A549 (cell line): Measurements from ENCODE around the gene FUS.

Experiments
- CEBPB ChIP-seq, 2 experiments: fragments of >200 bp in 1 of 2; sonication (Bioruptor Twin) in 1 of 2; formaldehyde crosslinking in 1 of 2; IDR thresholded peaks; 2 replicates each; pipeline ENCODE4 v1.6.1; 2012 to 2016
- CTCF ChIP-seq: fragments of >200 bp; sonication (Bioruptor Twin); formaldehyde crosslinking; IDR thresholded peaks from 3 replicates; pipeline ENCODE4 v1.5.1; 2016
- EP300 ChIP-seq, 2 experiments: fragments of >200 bp; sonication (Bioruptor Twin); formaldehyde crosslinking; IDR thresholded peaks; 2 replicates in 1 of 2; 3 replicates in 1 of 2; pipeline ENCODE4 v1.6.1; 2016 to 2017
- MAX ChIP-seq: IDR thresholded peaks from 2 replicates; pipeline ENCODE4 v1.6.1; 2012
- POLR2A ChIP-seq: IDR thresholded peaks from 2 replicates; pipeline ENCODE4 v1.6.1; 2012; ENCODE audit warnings: mild to moderate bottlenecking, low read length
- RAD21 ChIP-seq, 2 experiments: fragments of >200 bp in 1 of 2; sonication (Bioruptor Twin) in 1 of 2; formaldehyde crosslinking in 1 of 2; IDR thresholded peaks in 1 of 2; conservative IDR thresholded peaks in 1 of 2; 2 replicates in 1 of 2; 3 replicates in 1 of 2; pipeline ENCODE4 v1.6.1; 2012 to 2018; ENCODE audit warnings: inconsistent platforms in 1 of 2
- SMC3 ChIP-seq: fragments of >200 bp; sonication (Bioruptor Twin); formaldehyde crosslinking; IDR thresholded peaks from 3 replicates; pipeline ENCODE4 v1.6.1; 2018; ENCODE audit warnings: inconsistent platforms

GRCh38 chr16:31131416-31131815 lies 48.5 kb upstream of the FUS start:
- TF ChIP-seq MAX (no peak), SMC3 (no peak), RAD21 (conservative IDR thresholded peaks at IDR 0.05 in 1 of 2, IDR thresholded peaks at IDR 0.05 in 1 of 2) (no peak), POLR2A (no peak), EP300 (IDR thresholded peaks at IDR 0.05) (no peak), CEBPB (IDR thresholded peaks at IDR 0.05) (no peak), CTCF (no peak)
